GM18858 (cell line): ENCODE data around the gene GTF3C4.
"Not testable (repeated sequence)": the region's sequence is repeated elsewhere in the genome, so short reads cannot be mapped to it uniquely, and the experiment has no call there.

Source experiments
- ATAC-seq: cut with Tn5 transposase; IDR thresholded peaks from one replicate; pipeline ENCODE4 v1.9.1; 2021; ENCODE audit not compliant: unreplicated experiment

The GTF3C4 gene

GRCh38 chr9:132697230-132697629 lies 27.0 kb downstream of the GTF3C4 start:
- ATAC-seq: no peak

- ATAC-seq: no peak
Observed at GRCh38 chr9:132698989-132699388, 28.7 kb downstream of the GTF3C4 start.

GRCh38 chr9:132699956-132700355 lies 29.7 kb downstream of the GTF3C4 start:
- no peak for ATAC-seq

GRCh38 chr9:132702254-132702653 lies 32.0 kb downstream of the GTF3C4 start:
- ATAC-seq: no peak

GRCh38 chr9:132703336-132703735 lies 33.1 kb downstream of the GTF3C4 start:
- no peak for ATAC-seq

GRCh38 chr9:132708239-132708638 lies 38.0 kb downstream of the GTF3C4 start:
- ATAC-seq: no peak

- ATAC-seq: no peak
Observed at GRCh38 chr9:132708769-132709430, 38.6 kb downstream of the GTF3C4 start.

GRCh38 chr9:132710333-132710732 lies 40.1 kb downstream of the GTF3C4 start:
- ATAC-seq: no peak

GRCh38 chr9:132711152-132711551 lies 40.9 kb downstream of the GTF3C4 start:
- not testable (repeated sequence) for ATAC-seq

- ATAC-seq: no peak
Observed at GRCh38 chr9:132711846-132712245, 41.6 kb downstream of the GTF3C4 start.

GRCh38 chr9:132712753-132713152 lies 42.5 kb downstream of the GTF3C4 start:
- ATAC-seq: no peak

- no peak for ATAC-seq
Observed at GRCh38 chr9:132716007-132716406, 45.7 kb downstream of the GTF3C4 start.

- ATAC-seq: no peak
Observed at GRCh38 chr9:132717326-132717945, 47.2 kb downstream of the GTF3C4 start.

GRCh38 chr9:132718381-132718928 lies 48.2 kb downstream of the GTF3C4 start:
- not testable (repeated sequence) for ATAC-seq

GRCh38 chr9:132721661-132722060 lies 51.4 kb downstream of the GTF3C4 start:
- no peak for ATAC-seq

GRCh38 chr9:132722564-132723065 lies 52.4 kb downstream of the GTF3C4 start:
- no peak for ATAC-seq

GRCh38 chr9:132723809-132724208 lies 53.5 kb downstream of the GTF3C4 start:
- no peak for ATAC-seq

GRCh38 chr9:132725306-132725705 lies 55.0 kb downstream of the GTF3C4 start:
- no peak for ATAC-seq

GRCh38 chr9:132726576-132727130 lies 56.4 kb downstream of the GTF3C4 start:
- no peak for ATAC-seq

- no peak for ATAC-seq
Observed at GRCh38 chr9:132728071-132728470, 57.8 kb downstream of the GTF3C4 start.

- no peak for ATAC-seq
Observed at GRCh38 chr9:132728497-132728896, 58.2 kb downstream of the GTF3C4 start.
